Mammary epithelial cell (primary cell): ENCODE results near the gene MAD1L1.

Experiments
- EZH2 ChIP-seq: IDR thresholded peaks from 2 replicates; pipeline ENCODE4 v1.6.1; 2012; ENCODE audit warnings: low read length, inconsistent platforms, borderline replicate concordance
- TF ChIP-seq, protein P1 (sequence below), 2 donors: IDR thresholded peaks in 1 of 2; conservative IDR thresholded peaks in 1 of 2; 2 replicates each; pipeline ENCODE4 v1.5.1; 2011 to 2012; ENCODE audit warnings: inconsistent platforms in 2 of 2, low read length in 2 of 2, mild to moderate bottlenecking in 2 of 2, control low read depth in 1 of 2, low read depth in 1 of 2; ENCODE audit not compliant: insufficient read depth in 1 of 2; ENCODE audit errors: extremely low read depth in 1 of 2

DNA sequence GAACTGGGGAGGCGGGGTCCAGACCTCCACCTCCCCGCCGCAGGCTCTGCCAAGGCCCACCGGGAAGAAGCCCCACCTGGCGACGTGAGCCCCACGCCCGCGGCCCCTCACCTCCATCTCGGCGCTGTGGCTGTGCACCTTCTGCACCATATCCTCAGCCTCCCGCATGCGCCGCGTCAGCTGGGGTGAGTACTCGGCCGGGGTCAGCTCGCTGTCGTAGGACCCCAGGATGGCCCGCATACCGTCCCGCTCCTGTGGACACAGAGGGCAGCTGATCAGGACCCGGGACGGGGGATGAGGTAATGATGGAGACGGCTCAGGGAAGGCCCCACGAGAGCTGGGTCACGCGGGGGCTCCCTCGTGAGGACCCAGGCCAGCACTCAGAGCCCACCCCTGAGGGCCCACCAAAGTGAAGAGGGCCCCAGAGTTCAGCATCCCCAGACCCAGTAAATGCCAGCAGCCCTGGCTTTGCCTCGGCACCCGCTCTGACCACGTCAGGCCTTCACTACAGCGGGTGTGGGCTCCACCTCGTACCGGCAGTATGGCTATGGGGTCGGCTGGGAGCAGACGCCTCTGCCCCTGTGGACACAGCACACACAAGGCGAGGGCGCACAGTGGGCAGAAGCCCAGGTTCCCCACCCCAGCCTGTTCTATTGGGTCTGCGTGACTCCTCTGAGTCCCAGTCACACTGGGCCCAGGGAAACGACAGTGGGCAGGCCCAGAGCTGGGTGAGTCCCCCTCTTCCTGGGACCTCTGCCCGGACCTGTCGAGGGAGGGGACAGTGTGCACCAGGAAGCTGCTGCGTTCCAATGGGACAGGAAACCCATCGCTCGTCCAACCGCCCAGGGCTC, 218.1 kb downstream of the MAD1L1 start:
- TF ChIP-seq, protein P1, sequence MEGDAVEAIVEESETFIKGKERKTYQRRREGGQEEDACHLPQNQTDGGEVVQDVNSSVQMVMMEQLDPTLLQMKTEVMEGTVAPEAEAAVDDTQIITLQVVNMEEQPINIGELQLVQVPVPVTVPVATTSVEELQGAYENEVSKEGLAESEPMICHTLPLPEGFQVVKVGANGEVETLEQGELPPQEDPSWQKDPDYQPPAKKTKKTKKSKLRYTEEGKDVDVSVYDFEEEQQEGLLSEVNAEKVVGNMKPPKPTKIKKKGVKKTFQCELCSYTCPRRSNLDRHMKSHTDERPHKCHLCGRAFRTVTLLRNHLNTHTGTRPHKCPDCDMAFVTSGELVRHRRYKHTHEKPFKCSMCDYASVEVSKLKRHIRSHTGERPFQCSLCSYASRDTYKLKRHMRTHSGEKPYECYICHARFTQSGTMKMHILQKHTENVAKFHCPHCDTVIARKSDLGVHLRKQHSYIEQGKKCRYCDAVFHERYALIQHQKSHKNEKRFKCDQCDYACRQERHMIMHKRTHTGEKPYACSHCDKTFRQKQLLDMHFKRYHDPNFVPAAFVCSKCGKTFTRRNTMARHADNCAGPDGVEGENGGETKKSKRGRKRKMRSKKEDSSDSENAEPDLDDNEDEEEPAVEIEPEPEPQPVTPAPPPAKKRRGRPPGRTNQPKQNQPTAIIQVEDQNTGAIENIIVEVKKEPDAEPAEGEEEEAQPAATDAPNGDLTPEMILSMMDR (conservative IDR thresholded peaks at IDR 0.05 in 1 of 2, IDR thresholded peaks at IDR 0.05 in 1 of 2; ENCODE audit: extremely low read depth in 1 of 2, insufficient read depth in 1 of 2, low read depth in 1 of 2, low read length in 2 of 2) = no peak
- TF ChIP-seq EZH2 = no peak
